ENCODE measurements around the gene UBQLN1.

DNA sequence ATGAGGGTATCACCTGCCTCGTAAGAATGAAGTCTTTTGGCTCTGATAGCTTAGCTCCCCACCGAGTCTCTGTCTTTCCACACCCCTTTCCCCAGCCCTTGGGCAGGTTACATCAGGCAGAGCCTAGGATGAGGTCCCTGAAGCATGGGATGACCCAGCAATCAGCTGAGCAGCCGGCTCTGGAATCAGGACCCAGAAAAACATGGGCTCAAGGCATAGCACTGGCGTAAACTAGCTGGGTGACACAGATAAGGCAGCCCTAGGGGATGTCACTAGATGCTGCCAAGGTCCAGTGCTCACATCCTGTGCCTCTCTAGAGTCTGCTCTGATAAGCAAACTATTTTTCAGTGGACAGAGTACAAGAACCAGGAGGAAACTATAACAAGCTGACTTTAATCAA, 58.2 kb downstream of the UBQLN1 start:
- TF ChIP-seq, protein P1, sequence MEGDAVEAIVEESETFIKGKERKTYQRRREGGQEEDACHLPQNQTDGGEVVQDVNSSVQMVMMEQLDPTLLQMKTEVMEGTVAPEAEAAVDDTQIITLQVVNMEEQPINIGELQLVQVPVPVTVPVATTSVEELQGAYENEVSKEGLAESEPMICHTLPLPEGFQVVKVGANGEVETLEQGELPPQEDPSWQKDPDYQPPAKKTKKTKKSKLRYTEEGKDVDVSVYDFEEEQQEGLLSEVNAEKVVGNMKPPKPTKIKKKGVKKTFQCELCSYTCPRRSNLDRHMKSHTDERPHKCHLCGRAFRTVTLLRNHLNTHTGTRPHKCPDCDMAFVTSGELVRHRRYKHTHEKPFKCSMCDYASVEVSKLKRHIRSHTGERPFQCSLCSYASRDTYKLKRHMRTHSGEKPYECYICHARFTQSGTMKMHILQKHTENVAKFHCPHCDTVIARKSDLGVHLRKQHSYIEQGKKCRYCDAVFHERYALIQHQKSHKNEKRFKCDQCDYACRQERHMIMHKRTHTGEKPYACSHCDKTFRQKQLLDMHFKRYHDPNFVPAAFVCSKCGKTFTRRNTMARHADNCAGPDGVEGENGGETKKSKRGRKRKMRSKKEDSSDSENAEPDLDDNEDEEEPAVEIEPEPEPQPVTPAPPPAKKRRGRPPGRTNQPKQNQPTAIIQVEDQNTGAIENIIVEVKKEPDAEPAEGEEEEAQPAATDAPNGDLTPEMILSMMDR (conservative IDR thresholded peaks at IDR 0.05 in 1 of 2, IDR thresholded peaks at IDR 0.05 in 1 of 2; ENCODE audit: extremely low read depth in 1 of 2, insufficient read depth in 1 of 2, low read depth in 1 of 2, low read length in 2 of 2) = no peak
- no peak for TF ChIP-seq EZH2 (IDR thresholded peaks at IDR 0.05; ENCODE audit: borderline replicate concordance, low read length)
